HepG2 (cell line): ENCODE results near the gene PDZD7. TPM values are rescaled to one million over a fixed set of nuclear protein-coding genes. Genes with fewer than 3 reads are reported as not detected.

Source experiments
- ADNP ChIP-seq: sonication (generic); formaldehyde crosslinking; IDR thresholded peaks from 2 replicates; pipeline ENCODE4 v1.4.0; 2020; ENCODE audit warnings: missing genetic modification reagents
- AHR ChIP-seq: IDR thresholded peaks from 2 replicates; pipeline ENCODE4 v1.6.1; 2018; ENCODE audit warnings: missing genetic modification reagents, missing compliant biosample characterization
- EEA1 ChIP-seq: sonication (generic); formaldehyde crosslinking; IDR thresholded peaks from 2 replicates; pipeline ENCODE4 v1.5.1; 2020; ENCODE audit warnings: mild to moderate bottlenecking, missing genetic modification reagents, borderline replicate concordance
- NAIF1 ChIP-seq: sonication (generic); formaldehyde crosslinking; IDR thresholded peaks from 2 replicates; pipeline ENCODE4 v1.5.0; 2020; ENCODE audit warnings: mild to moderate bottlenecking, missing genetic modification reagents, borderline replicate concordance
- PAF1 ChIP-seq: IDR thresholded peaks from 2 replicates; pipeline ENCODE4 v1.6.1; 2016; ENCODE audit warnings: missing genetic modification reagents, missing compliant biosample characterization
- SP4 ChIP-seq: sonication (generic); formaldehyde crosslinking; IDR thresholded peaks from 2 replicates; pipeline ENCODE4 v1.8.1; 2023; ENCODE audit warnings: mild to moderate bottlenecking, missing genetic modification reagents
- SPEN ChIP-seq: sonication (generic); formaldehyde crosslinking; IDR thresholded peaks from 2 replicates; pipeline ENCODE4 v1.5.1; 2020; ENCODE audit warnings: low read depth, mild to moderate bottlenecking, missing genetic modification reagents
- SRSF1 ChIP-seq: fragments of 200-400 bp; formaldehyde crosslinking; optimal IDR thresholded peaks from 2 replicates; pipeline ENCODE3; 2017; ENCODE audit warnings: mild to moderate bottlenecking, low read depth, low read length, moderate library complexity
- TEAD3 ChIP-seq: optimal IDR thresholded peaks from 2 replicates; pipeline ENCODE3; 2016; ENCODE audit warnings: borderline replicate concordance
- ZNF251 ChIP-seq: sonication (generic); formaldehyde crosslinking; IDR thresholded peaks from 2 replicates; pipeline ENCODE4 v1.9.0; 2021; ENCODE audit warnings: mild to moderate bottlenecking, missing genetic modification reagents
- ZNF451 ChIP-seq: sonication (generic); formaldehyde crosslinking; IDR thresholded peaks from 2 replicates; pipeline ENCODE4 v1.5.0; 2020; ENCODE audit warnings: mild to moderate bottlenecking, missing genetic modification reagents
- ZNF552 ChIP-seq: sonication (generic); formaldehyde crosslinking; IDR thresholded peaks from 2 replicates; pipeline ENCODE4 v1.9.0; 2022; ENCODE audit warnings: missing genetic modification reagents, mild to moderate bottlenecking, borderline replicate concordance
- ZNF564 ChIP-seq: sonication (generic); formaldehyde crosslinking; IDR thresholded peaks from 2 replicates; pipeline ENCODE4 v1.8.1; 2023; ENCODE audit warnings: mild to moderate bottlenecking, missing genetic modification reagents
- ZNF616 ChIP-seq: sonication (generic); formaldehyde crosslinking; IDR thresholded peaks from 2 replicates; pipeline ENCODE4 v1.5.0; 2020; ENCODE audit warnings: low read depth, mild to moderate bottlenecking, missing genetic modification reagents
- ZNF761 ChIP-seq: sonication (generic); formaldehyde crosslinking; conservative IDR thresholded peaks from 2 replicates; pipeline ENCODE4 v1.4.0; 2020; ENCODE audit warnings: mild to moderate bottlenecking, missing genetic modification reagents
- polyA plus RNA-seq, 8 experiments: library from polyadenylated mRNA; depleted of rRNA in 3 of 8; stranded (reverse) in 7 of 8; unstranded in 1 of 8; fragments of >200 nt; fragmentation: Illumina TruSeq in 4 of 8; extraction: Trizol in 4 of 8; gene quantifications; 2 replicates each; pipeline versions ENCODE4 v1.2.1 to v1.2.3, GENCODE V29; 2011 to 2016; ENCODE audit warnings: low read depth in 4 of 8, missing spikeins in 1 of 8, mixed read lengths in 1 of 8; ENCODE audit not compliant: insufficient read depth in 1 of 8
- total RNA-seq, 5 experiments: library from RNA; depleted of rRNA; stranded (reverse); fragments of >200 nt; fragmentation: Illumina TruSeq; extraction: Trizol; gene quantifications; 2 replicates each; pipeline ENCODE4 v1.2.3, GENCODE V29; 2016; ENCODE audit warnings: low read depth in 1 of 5
- TF ChIP-seq, protein P1 (sequence below), 2 experiments: sonication (generic) in 1 of 2; formaldehyde crosslinking in 1 of 2; IDR thresholded peaks; 2 replicates each; pipeline versions ENCODE4 v1.5.1 to v1.6.1; 2011 to 2020; ENCODE audit warnings: borderline replicate concordance in 1 of 2, low read depth in 1 of 2, low read length in 1 of 2, mild to moderate bottlenecking in 1 of 2, missing genetic modification reagents in 1 of 2, moderate library complexity in 1 of 2
- TF ChIP-seq, protein P2 (sequence below): sonication (generic); formaldehyde crosslinking; IDR thresholded peaks from 2 replicates; pipeline ENCODE4 v1.8.0; 2022; ENCODE audit warnings: mild to moderate bottlenecking, missing genetic modification reagents, moderate library complexity
- TF ChIP-seq, protein P3 (sequence below): sonication (generic); formaldehyde crosslinking; IDR thresholded peaks from 2 replicates; pipeline ENCODE4 v1.4.0; 2020; ENCODE audit warnings: missing genetic modification reagents, borderline replicate concordance
- TF ChIP-seq, protein P4 (sequence below): sonication (generic); formaldehyde crosslinking; IDR thresholded peaks from 2 replicates; pipeline ENCODE4 v1.9.0; 2022; ENCODE audit warnings: missing genetic modification reagents, mild to moderate bottlenecking, borderline replicate concordance

The PDZD7 gene
- total and polyA plus RNA-seq, 2 of the 13 experiments (the other 11 are each of a cell fraction or from before 2014, with no cell fraction given) = 0.58 to 0.73 TPM

DNA sequence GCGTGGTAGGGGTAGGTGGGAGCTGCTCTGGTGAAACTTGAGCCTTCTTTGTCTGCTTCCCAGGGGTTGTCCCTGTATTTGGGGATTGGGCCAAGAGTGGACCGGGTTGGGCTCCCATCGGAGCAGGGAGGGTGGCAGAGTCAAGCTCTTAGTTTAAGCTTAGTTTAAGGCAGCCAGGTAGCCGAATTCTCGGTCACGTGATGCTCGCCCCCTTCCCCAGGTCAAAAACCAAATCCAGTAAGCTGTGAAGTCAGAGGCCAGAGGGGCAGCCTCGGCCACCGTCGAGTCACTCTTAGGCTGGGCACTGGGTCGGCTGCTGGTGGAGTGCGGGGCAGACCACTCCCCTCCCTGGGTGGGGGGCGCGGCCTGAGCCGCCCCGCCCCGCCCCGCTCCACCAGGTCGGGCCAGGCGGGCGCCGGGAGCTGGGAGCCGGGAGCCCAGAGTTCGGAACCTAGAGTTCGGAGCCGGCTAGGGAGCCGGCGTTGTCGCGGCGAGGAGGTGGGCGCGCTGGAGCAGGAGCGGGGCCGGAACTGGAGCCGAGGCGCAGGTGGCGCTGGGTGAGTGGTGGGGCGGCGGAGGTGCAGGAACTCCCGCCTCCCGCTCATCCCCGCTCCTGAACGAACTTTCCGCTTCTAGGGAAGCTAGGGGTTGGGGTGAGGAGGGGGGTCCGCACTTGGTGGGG, 34.1 kb downstream of the PDZD7 start (continued):
- TF ChIP-seq ZNF251 (CRISPR knock-in tag) = 0 out of 2 replicates have a peak, but pooled peaks have one; percentile 68
- TF ChIP-seq SRSF1 = no peak
- TF ChIP-seq ADNP (CRISPR knock-in tag) = no peak
- peak; percentile 39; the same call in 1 of the 2 replicates for TF ChIP-seq ZNF451 (CRISPR knock-in tag)
- no peak for TF ChIP-seq ZNF552
- TF ChIP-seq AHR (CRISPR knock-in tag) = no peak
- TF ChIP-seq, protein P1, sequence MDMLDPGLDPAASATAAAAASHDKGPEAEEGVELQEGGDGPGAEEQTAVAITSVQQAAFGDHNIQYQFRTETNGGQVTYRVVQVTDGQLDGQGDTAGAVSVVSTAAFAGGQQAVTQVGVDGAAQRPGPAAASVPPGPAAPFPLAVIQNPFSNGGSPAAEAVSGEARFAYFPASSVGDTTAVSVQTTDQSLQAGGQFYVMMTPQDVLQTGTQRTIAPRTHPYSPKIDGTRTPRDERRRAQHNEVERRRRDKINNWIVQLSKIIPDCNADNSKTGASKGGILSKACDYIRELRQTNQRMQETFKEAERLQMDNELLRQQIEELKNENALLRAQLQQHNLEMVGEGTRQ (IDR thresholded peaks at IDR 0.05; ENCODE audit: low read depth, low read length) = peak; percentile 70
- TF ChIP-seq, protein P1 (CRISPR knock-in tag; IDR thresholded peaks at IDR 0.05; ENCODE audit: borderline replicate concordance) = peak; percentile 61
- TF ChIP-seq, protein P2, sequence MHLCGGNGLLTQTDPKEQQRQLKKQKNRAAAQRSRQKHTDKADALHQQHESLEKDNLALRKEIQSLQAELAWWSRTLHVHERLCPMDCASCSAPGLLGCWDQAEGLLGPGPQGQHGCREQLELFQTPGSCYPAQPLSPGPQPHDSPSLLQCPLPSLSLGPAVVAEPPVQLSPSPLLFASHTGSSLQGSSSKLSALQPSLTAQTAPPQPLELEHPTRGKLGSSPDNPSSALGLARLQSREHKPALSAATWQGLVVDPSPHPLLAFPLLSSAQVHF = no peak
- TF ChIP-seq, protein P3, sequence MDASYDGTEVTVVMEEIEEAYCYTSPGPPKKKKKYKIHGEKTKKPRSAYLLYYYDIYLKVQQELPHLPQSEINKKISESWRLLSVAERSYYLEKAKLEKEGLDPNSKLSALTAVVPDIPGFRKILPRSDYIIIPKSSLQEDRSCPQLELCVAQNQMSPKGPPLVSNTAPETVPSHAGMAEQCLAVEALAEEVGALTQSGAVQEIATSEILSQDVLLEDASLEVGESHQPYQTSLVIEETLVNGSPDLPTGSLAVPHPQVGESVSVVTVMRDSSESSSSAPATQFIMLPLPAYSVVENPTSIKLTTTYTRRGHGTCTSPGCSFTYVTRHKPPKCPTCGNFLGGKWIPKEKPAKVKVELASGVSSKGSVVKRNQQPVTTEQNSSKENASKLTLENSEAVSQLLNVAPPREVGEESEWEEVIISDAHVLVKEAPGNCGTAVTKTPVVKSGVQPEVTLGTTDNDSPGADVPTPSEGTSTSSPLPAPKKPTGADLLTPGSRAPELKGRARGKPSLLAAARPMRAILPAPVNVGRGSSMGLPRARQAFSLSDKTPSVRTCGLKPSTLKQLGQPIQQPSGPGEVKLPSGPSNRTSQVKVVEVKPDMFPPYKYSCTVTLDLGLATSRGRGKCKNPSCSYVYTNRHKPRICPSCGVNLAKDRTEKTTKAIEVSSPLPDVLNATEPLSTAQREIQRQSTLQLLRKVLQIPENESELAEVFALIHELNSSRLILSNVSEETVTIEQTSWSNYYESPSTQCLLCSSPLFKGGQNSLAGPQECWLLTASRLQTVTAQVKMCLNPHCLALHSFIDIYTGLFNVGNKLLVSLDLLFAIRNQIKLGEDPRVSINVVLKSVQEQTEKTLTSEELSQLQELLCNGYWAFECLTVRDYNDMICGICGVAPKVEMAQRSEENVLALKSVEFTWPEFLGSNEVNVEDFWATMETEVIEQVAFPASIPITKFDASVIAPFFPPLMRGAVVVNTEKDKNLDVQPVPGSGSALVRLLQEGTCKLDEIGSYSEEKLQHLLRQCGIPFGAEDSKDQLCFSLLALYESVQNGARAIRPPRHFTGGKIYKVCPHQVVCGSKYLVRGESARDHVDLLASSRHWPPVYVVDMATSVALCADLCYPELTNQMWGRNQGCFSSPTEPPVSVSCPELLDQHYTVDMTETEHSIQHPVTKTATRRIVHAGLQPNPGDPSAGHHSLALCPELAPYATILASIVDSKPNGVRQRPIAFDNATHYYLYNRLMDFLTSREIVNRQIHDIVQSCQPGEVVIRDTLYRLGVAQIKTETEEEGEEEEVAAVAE (CRISPR knock-in tag) = no peak
- TF ChIP-seq TEAD3 (CRISPR knock-in tag) = no peak
- TF ChIP-seq ZNF616 = 0 out of 2 replicates have a peak, but pooled peaks have one; percentile 44
- TF ChIP-seq, protein P4, sequence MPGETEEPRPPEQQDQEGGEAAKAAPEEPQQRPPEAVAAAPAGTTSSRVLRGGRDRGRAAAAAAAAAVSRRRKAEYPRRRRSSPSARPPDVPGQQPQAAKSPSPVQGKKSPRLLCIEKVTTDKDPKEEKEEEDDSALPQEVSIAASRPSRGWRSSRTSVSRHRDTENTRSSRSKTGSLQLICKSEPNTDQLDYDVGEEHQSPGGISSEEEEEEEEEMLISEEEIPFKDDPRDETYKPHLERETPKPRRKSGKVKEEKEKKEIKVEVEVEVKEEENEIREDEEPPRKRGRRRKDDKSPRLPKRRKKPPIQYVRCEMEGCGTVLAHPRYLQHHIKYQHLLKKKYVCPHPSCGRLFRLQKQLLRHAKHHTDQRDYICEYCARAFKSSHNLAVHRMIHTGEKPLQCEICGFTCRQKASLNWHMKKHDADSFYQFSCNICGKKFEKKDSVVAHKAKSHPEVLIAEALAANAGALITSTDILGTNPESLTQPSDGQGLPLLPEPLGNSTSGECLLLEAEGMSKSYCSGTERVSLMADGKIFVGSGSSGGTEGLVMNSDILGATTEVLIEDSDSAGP (CRISPR knock-in tag) = peak; percentile 48; the same call in 1 of the 2 replicates
- no peak for TF ChIP-seq PAF1
- TF ChIP-seq ZNF761 (CRISPR knock-in tag) = 0 out of 2 replicates have a peak, but pooled peaks have one; percentile 3
- TF ChIP-seq SP4 = 0 out of 2 replicates have a peak, but pooled peaks have one; percentile 44
- TF ChIP-seq NAIF1 (CRISPR knock-in tag) = peak; percentile 76; the same call in 1 of the 2 replicates
- TF ChIP-seq EEA1 (CRISPR knock-in tag) = no peak
- 0 out of 2 replicates have a peak, but pooled peaks have one; percentile 44 for TF ChIP-seq ZNF564 (CRISPR knock-in tag)
- no peak; the same call in 1 of the 2 replicates for TF ChIP-seq SPEN (CRISPR knock-in tag)
